GM21737 (cell line): ENCODE data around the gene LSM14B.

Source experiments
- ATAC-seq: cut with Tn5 transposase; IDR thresholded peaks from one replicate; pipeline ENCODE4 v1.9.1; 2021; ENCODE audit warnings: mild to moderate bottlenecking, moderate library complexity; ENCODE audit not compliant: unreplicated experiment

LSM14B gene

DNA sequence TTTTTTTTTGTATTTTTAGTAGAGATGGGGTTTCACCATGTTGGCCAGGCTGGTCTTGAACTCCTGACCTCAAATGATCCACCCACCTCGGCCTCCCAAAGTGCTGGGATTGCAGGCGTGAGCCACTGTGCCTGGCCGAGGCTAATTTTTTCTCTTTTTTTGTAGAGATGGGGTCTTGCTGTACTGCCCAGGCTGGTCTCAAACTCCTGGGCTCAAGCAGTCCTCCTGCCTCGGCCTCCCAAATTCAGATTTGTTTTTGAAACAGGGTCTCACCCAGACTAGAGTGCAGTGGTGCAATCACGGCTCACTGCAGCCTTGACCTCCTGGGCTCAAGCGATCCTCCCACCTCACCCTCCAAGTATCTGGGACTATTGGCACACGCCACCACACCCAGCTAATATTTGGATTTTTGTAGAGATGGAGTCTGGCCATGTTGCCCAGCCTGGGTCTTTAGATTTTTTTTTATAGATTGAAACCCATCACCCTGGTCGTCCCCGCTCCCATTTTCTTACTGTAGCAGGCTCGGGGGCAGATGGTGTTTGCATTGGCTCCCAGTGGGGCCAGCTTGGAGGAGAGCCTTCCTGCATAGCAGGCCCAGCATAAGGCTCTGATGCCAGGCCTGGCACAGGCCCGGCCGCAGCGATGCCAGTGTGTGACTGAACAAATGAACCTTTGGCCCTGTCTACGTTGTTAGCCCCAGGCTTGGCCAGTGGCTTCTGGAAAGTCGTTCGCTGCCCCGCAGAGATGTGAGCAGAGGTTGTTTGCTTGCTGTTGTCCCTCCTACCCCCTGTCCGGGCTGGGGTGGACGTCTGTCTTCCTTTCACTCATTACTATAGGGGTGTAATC is 56.3 kb downstream of the LSM14B start:
- no peak for ATAC-seq

DNA sequence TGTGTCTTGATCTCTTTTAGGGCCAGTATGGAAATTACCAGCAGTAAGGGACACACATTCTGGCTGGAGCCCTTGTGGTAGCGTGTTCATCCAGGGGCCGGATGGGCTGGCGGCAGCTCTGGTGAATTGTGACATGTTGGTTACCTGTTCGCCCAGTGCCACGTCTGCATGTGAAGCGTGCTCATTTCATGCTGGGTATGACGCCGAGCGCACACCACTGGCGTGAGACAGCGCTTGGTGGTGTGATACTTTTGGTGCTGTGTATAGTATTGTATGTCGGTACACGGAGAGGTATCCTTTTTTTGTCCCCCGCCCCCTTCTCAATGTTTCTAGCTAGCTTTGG is 56.9 kb downstream of the LSM14B start:
- ATAC-seq = no peak

DNA sequence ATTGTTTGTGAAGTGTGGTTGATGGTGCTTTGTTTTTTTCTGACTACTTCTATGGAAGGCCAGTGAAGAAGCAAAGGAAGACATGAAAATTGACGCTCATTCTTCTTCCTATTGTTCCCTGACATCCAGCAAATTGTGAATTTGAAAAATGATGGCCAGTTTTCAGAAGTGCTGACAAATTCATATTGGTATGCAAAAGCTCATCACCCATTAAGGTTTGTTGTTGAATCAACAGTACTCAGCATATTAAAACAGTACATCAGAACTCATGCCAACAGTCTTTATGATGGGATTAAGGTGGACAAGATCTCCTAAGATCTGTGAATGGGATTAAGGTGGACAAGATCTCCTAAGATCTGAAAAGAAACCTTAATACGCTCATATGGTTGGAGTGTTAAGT is 59.5 kb downstream of the LSM14B start:
- ATAC-seq = no peak

DNA sequence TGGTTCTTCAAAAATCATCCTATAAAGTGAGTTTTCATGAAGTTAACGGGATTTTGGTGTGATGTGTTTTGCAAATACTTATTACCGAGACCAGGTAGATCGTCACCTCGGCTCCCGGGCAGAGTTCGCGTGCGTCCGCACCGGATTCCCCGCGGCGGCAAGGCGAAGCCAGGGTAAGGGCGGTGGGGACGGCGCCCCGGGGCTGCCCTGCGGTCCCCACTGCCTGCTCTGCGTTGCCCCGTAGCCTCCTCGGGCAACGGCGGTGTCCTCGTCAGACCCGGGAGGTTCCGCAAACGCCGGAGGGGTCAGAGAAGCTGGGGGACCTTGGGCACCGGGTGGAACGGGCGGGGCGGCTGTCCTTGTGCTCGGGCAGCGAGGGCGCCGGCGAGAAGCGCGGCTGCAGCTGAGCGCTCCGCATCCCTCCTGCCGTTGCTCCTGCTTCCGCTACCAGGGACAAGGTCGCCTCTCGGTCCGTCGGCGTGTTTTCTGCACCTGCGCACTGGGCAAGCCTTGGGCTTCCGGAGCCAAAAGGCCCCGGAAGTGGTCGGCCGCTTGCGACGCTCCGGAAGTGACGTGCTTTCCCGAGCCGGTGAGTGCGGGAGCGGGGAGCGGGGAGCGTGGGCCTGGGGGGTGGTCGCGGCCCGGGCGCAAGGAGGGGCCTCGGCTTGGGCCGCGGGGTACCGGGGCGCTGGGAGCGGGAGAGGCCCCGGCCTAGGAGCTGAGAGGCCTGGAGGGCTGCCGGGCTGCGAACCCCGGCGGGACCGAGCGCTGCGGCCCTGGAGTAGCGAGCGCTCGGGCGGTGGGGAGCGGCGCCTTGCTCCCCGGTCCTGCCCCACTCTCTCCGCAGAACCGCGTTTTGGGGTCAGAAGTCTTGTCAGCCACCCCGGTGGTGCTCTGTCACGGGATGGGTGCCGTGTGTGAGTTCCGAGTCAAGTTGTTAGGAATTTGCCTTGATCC is 60.5 kb downstream of the LSM14B start, which contains the start of gene MTG2:
Gene MTG2 (plus strand): TSS at position 560 of the 957 bp plus-strand sequence. CDS start 10,393 bp downstream, outside the sequence.
- ATAC-seq = peak; percentile 86

DNA sequence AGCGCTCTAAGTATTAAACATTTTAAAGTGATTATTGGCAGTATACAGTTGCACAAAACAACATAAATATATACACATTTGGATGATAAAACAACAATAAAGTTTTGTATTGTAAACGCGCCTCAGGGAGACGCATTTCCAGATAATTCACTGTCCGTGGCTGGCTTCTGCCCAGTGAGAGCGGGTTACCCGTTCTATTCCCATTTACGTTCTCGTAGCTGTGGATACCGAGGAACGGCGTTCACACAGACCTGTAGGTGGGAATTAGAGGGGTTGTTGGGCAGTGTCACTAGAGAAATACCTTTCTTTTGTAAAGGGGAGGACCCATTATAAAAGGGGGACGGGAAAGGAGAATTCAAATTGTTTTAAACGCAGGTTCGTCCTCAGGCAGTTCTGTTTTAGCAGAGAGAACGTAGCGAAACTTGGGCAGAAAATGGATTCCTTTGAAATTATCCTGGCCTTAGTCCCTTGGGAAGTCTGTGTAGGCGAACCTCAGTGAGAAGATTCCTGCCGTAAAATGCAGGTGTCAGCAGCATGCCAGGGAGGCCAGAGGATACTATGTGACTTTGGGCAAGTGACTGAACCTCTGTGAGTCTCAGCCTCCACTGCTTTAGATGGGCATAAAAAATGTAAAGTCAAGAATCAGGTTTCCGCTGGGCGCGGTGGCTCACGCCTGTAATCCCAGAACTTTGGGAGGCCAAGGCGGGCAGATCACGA is 61.3 kb downstream of the LSM14B start:
- no peak for ATAC-seq
